Activated CD8-positive, alpha-beta memory T cell treated with anti-CD3 and anti-CD28 coated beads, Interleukin-2, amount 50 U/mL, for 1 hour (primary cell): ENCODE results near the gene MFSD6L.

Experiments
- DNase-seq: peaks from one replicate; pipeline ENCODE4 v3.0.0-alpha.2; 2020; ENCODE audit errors: extremely low read depth

Gene MFSD6L

GRCh38 chr17:8793649-8794048 lies 5.5 kb downstream of the MFSD6L start:
- DNase-seq: no peak

- no peak for DNase-seq
Measured at GRCh38 chr17:8792646-8793045, 6.5 kb downstream of the MFSD6L start.

DNA sequence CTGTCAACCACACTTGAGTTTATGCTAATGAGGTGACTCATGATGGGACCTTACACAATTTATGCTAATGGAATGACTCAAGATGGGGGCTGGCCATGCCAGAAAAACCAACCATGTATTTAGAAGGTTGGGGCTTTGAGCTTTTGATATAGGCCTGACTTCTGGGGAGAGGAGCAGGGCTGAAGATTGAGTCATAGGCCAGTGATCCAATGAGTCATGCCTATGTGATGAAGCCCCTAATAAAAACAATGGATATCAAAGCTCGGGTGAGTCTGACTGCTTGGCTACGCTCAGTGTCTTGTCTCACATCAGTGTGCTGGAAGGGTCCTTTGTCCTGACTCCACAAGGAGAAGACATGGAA lies 7.3 kb downstream of the MFSD6L start:
- DNase-seq: no peak

- no peak for DNase-seq
Measured at GRCh38 chr17:8791248-8791909, 7.8 kb downstream of the MFSD6L start.

- no peak for DNase-seq
Measured at GRCh38 chr17:8789743-8790142, 9.4 kb downstream of the MFSD6L start.

DNA sequence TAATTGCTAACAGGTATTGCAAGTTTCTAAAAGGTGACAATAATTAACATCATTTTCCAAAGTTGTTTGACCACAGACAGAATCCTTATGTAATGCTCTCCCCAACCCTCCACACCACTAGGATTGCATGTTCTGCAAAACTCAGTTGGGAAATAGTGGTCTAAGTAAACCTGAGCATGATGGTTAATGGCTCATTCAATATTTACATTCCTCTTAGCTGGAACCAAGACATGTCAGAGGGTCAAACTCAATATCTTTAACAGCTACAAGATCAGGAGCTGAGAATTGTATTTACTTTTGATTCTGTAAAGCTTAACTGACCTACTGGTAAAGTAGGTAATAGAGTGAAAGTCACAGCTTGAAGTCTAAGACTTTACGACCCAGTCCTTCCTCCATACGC lies 10.2 kb downstream of the MFSD6L start:
- no peak for DNase-seq

DNA sequence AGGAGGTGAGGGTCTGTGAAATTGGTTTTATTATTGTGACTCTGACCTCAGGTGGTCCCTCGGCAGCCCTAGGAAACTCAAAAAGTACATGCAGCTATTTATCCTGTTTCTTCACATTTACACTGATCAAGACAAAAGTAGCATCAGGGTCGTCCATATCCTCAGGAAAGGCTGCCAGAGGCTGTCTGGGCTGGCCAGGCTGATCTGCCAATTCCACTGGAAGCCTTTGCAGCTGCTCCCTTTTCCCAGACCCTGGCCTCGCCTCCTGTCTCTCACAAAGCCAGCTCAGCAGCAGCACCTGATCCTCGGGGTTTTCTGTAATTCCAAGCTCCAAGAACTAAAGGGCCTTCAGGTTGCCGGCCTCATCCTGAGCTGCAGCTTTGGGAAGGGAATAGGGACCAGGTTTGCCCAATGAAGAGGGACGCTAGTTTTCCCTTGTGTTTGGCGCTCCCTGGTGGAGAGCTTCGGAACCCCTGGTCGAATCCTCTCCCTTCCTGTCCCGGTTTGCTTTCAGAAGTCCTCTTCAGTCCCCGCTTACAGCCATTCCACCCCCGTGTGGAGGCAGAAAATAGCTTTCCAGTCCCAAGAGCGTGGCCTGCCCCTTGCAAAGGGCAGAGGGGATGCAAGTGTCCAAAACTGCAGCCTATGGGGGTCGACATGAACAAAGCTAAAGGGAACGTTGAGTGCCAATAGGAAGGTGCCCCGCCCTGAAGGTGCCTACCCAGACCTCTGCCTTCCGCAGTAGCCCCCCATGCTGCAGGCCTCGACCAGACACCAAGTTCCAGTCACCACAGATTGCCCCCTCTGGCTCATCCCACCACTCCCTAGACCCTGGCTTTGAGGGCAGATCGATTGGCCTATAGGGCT lies 13.4 kb downstream of the MFSD6L start:
- DNase-seq: peak; percentile 25

DNA sequence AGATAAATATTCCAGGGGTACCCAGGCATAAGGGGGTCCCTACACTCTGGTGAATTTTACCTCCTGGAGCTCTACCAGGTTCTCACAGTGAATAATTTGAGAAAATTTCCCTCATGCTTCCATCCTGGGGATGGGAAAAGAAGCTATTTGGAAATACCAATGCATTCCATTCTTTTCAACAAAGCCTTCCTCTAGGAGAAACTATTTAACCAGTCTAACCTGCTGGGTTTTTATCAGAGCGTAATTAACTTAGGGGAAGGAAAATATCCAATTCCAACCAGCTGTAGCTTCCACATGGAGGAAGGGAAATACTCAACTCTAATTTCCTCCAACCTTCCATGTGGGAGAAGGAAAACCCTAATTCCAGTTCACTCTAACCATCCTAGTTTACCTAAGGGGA lies 17.0 kb downstream of the MFSD6L start:
- DNase-seq: no peak

- DNase-seq: no peak
Measured at GRCh38 chr17:8781776-8782175, 17.4 kb downstream of the MFSD6L start.

DNA sequence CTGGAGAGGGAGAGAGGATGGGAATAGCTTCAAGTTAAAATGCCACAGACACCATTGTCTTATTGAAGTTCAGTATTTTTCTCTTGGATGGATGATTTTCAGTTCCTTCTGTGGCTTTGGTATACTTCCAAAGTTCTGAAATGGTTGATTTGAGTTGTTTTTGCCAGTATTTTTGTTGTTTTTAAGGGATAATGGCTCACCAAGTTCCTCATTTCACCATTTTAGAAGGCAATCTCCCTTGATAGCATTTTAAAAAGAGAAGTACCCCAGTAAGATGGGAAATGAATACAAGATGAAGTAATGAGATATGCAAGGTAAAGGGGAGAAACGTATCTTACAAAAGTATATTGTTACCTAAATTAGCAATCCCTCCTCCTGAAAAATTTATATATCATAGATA lies 22.3 kb downstream of the MFSD6L start:
- DNase-seq: no peak

GRCh38 chr17:8776248-8776647 lies 22.9 kb downstream of the MFSD6L start:
- no peak for DNase-seq

GRCh38 chr17:8766731-8767130 lies 32.4 kb downstream of the MFSD6L start:
- DNase-seq: no peak

DNA sequence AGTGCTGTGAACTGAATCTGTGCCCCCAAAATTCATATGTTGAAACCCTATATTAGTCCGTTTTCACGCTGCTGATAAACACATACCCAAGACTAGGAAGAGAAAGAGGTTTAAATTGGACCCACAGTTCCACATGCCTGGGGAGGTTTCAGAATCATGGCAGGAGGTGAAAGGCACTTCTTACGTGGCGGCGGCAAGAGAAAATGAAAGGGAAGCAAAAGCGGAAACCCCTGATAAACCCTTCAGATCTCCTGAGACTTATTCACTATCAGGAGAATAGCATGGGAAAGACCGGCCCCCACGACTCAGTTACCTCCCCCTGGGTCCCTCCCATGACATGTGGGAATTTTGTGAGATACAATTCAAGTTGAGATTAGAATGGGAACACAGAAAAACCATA lies 37.2 kb downstream of the MFSD6L start:
- DNase-seq: no peak

GRCh38 chr17:8758137-8758596 lies 41.0 kb downstream of the MFSD6L start, which contains the start of gene SPDYE4:
SPDYE4 (minus strand) TSS chr17:8758546; CDS start chr17:8758382, 164 bp downstream.
- no peak for DNase-seq

GRCh38 chr17:8757189-8757588 lies 42.0 kb downstream of the MFSD6L start:
- no peak for DNase-seq

DNA sequence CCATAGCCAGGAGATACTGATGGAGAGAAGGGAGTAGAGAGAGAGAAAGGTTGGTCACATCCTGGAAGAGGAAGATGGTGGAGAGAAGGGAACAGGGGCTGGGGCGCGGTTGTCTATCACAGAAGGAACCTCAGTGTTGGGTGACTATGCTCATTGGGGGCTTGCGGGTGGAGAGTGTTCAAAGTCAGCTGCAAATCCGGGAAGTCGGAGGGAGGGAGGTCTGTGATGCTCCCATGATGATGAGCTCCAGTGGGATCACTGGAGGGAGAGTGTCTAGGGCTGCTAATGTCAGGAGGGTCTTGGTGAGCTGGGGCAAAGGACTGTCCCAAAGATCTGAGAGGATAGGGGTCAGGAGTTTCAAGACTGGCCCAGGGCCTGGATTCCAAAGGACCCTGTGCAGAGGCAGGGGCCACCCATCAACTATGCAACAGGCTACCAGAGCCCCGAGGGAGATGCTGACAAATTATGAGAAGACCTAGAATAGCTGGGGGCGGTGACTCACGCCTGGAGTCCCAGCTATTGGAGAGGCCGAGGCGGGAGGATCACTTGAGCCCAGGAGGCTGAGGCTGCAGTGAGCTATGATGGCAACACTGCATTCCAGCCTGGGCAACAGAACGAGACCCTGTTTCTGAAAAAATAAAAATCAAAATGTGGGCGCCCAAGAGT lies 43.4 kb downstream of the MFSD6L start:
- no peak for DNase-seq

- DNase-seq: no peak
Measured at GRCh38 chr17:8754890-8755289, 44.3 kb downstream of the MFSD6L start.

GRCh38 chr17:8753976-8754440 lies 45.2 kb downstream of the MFSD6L start:
- no peak for DNase-seq

DNA sequence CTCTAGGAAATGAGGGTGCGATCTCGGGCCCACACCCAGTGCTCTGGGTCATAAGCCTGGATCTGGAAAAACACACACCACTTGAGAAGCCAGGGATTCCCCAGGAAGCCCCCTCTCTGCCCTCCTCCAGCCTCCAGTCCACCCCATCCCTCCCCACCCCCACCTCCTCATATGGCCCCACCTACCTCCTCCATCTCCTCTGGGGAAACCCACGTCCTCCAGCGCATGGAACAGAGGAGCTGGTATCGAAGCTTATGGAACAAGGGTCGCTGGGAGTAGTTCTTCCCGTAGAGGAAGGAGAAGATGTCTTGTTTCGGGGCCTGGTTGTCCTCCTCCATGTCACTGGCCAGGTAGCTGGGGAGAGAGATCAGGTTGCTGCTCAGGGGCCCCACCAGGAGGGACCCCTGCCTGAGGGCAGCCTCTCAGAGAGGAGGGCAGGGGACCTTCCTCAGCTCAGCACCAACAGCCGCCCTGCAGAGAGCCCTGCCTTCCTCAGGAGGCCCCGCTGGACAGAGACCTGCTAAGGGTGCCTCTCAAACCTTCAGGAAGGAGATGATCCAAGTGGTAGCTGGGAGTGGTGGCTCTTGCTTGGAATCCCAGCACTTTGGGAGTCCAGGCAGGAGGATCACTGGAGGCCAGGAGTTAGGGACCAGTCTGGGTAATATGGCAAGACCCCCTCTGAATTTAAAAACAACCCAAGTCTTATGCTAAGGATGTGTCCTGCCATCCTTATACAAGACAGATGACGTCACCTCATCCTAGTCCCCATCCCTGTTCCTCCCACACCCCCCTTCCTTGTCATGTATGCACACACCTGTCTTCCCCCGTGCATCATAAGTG lies 45.8 kb downstream of the MFSD6L start:
- no peak for DNase-seq

- no peak for DNase-seq
Measured at GRCh38 chr17:8749616-8750015, 49.5 kb downstream of the MFSD6L start.

GRCh38 chr17:8747742-8748141 lies 51.4 kb downstream of the MFSD6L start:
- no peak for DNase-seq
